ENCODE measurements around the gene TFEB.

DNA sequence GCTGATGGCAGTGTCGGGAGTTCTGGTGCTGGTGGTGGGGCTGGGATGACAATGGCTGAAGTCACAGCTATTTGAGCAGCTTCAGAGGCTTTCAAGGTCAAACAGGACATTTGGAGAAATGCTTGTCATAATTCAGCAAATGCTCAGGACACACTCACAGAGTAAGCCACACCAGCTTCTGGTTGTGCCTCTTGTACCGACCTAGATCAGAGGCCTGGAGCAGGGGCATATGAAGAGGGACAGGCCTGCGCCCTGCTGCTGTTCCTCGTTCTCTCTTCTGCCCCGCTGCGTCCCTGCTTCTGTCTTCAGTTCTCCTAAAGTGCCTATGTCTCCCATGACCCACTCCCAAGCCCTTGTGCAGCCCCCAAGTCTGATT, 12.7 kb upstream of the TFEB start:
- TF ChIP-seq POLR2A (IDR thresholded peaks at IDR 0.05) (no peak), POLR2AphosphoS5 (IDR thresholded peaks at IDR 0.05; ENCODE audit: insufficient read depth in 1 of 2, low read depth in 1 of 2) (no peak)
- TF ChIP-seq, protein P1, sequence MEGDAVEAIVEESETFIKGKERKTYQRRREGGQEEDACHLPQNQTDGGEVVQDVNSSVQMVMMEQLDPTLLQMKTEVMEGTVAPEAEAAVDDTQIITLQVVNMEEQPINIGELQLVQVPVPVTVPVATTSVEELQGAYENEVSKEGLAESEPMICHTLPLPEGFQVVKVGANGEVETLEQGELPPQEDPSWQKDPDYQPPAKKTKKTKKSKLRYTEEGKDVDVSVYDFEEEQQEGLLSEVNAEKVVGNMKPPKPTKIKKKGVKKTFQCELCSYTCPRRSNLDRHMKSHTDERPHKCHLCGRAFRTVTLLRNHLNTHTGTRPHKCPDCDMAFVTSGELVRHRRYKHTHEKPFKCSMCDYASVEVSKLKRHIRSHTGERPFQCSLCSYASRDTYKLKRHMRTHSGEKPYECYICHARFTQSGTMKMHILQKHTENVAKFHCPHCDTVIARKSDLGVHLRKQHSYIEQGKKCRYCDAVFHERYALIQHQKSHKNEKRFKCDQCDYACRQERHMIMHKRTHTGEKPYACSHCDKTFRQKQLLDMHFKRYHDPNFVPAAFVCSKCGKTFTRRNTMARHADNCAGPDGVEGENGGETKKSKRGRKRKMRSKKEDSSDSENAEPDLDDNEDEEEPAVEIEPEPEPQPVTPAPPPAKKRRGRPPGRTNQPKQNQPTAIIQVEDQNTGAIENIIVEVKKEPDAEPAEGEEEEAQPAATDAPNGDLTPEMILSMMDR (IDR thresholded peaks at IDR 0.05), result no peak
